ENCODE data around the gene CCNA1.

Gene CCNA1

DNA sequence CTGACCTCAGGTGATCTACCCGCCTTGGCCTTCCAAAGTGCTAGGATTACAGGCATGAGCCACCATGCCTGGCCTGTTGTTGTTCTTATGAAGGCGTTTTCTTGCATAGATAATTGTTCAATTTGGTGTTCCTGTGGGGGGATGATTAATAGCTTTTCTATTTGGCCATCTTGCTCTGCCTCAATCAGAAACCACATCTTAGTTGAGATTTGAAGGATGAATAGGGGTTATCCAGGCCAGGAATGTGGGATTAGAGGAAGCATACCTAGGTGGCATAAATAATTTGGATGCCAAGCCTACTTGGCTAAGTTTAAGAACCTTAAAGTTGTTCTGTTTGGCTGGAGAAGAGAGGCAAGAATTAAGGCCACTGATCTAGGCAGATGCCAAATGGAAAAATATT, 44.4 kb downstream of the CCNA1 start:
- DNase-seq (no peak), ATAC-seq (replicated peaks) (no peak)
- Mint-ChIP-seq H3K4me3 (no peak overlapping the region), H3K4me1 (ENCODE audit: low read depth in 2 of 2) (no peaks in the 10 kb centered on the region), H3K9me3 (peaks cover 7 to 12% of the 10 kb centered on the region in 2 donors), H3K27ac (no peak overlapping the region), H3K27me3 (no peaks in the 10 kb centered on the region), H3K36me3 (ENCODE audit: insufficient read depth) (no peaks in the 10 kb centered on the region)

DNA sequence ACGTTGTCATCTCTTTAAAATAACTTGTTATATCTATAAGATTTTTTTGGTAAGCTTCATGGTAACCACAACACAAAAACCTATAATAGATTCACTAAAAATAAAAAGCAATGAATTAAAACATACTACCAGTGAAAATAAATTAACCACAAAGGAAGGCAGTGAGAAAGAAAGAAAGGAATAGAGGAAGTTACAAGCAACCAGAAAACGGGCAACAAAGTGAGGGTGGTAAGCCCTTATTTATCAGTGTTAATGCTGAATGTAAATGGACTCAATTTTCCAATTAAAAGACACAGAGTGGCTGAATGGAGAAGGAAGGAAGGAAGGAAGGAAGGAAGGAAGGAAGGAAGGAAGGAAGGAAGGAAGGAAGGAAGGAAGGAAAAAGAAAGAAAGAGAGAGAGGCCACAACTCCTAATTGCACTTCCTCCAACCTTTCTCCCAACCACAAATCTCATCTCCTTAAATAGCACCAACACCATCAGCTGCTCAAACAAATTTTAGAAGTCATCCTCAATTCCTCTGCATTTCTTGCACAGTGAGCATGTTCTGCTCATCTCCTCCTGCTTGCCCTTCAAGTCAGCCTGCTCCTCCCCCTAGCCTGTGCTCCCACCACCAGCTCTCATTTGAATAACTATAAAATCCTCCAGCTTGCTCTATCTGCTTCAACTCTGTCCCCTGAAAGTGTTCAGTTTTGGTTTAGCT, 48.6 kb downstream of the CCNA1 start:
- ATAC-seq (replicated peaks) (no peak), DNase-seq (no peak)
- H3K9me3 Mint-ChIP-seq = peaks cover 11 to 14% of the 10 kb centered on the region in 2 donors
- no peaks in the 10 kb centered on the region for H3K27me3 Mint-ChIP-seq
- peak overlapping the region in 1 of 2 donors; percentile 52 for H3K27ac Mint-ChIP-seq
- H3K4me3 Mint-ChIP-seq = no peak overlapping the region
- no peaks in the 10 kb centered on the region for H3K36me3 Mint-ChIP-seq (ENCODE audit: insufficient read depth)
- no peaks in the 10 kb centered on the region for H3K4me1 Mint-ChIP-seq (ENCODE audit: low read depth in 2 of 2)

DNA sequence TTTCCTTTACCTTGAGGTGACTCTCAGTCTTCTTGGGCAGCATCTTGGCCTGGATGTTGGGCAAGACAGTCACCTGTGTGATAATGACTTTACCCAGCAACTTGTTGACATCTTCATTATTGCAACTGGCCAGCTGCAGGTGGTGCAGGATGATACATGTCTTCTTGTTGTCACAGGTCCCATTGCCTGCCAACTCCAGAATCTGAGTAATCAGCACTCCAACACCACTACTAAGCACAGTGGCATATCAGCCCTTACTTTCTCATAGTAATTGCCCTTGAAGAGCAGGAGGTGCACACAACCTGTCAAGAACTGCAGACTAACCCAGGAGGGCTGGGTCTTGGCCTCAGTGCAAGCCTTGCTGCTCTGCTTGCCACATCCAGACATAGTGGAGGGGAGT, 57.8 kb downstream of the CCNA1 start:
- ATAC-seq (replicated peaks) (no peak), DNase-seq (no peak)
- no peak overlapping the region for H3K27ac Mint-ChIP-seq
- H3K9me3 Mint-ChIP-seq = peaks cover 2 to 5% of the 10 kb centered on the region in 2 donors
- no peaks in the 10 kb centered on the region for H3K27me3 Mint-ChIP-seq
- no peaks in the 10 kb centered on the region for H3K4me1 Mint-ChIP-seq (ENCODE audit: low read depth in 2 of 2)
- H3K4me3 Mint-ChIP-seq = no peak overlapping the region
- H3K36me3 Mint-ChIP-seq (ENCODE audit: insufficient read depth) = no peaks in the 10 kb centered on the region

Data from effector memory CD8-positive, alpha-beta T cell (primary cell).